Nephron progenitor cell (in vitro differentiated cells): ENCODE results near the gene EIF1AD.

Experiments used
- DNase-seq: peaks from one replicate; pipeline ENCODE4 v3.0.0; 2021
- H3K27ac Mint-ChIP-seq: 2 replicates; pipeline ENCODE4 v1.8.0; 2021; ENCODE audit warnings: mild to moderate bottlenecking, moderate library complexity, mixed read lengths
- H3K27me3 Mint-ChIP-seq: 2 replicates; pipeline ENCODE4 v1.8.0; 2021; ENCODE audit warnings: mild to moderate bottlenecking, low read depth, mixed read lengths; ENCODE audit not compliant: poor library complexity
- H3K36me3 Mint-ChIP-seq: 2 replicates; pipeline ENCODE4 v1.8.0; 2021; ENCODE audit warnings: low read depth, mixed read lengths
- H3K4me1 Mint-ChIP-seq: 2 replicates; pipeline ENCODE4 v1.8.0; 2021; ENCODE audit warnings: mixed read lengths
- H3K4me3 Mint-ChIP-seq: 2 replicates; pipeline ENCODE4 v1.8.0; 2021; ENCODE audit warnings: mild to moderate bottlenecking, moderate library complexity, mixed read lengths
- H3K9me3 Mint-ChIP-seq: 2 replicates; pipeline ENCODE4 v1.8.0; 2021; ENCODE audit warnings: mild to moderate bottlenecking, moderate library complexity, mixed read lengths
- CTCF ChIP-seq: fragments of 200-600 bp; sonication (generic); IDR thresholded peaks from 2 replicates; pipeline ENCODE4 v1.5.0; 2021; ENCODE audit warnings: antibody characterized with exemption

Gene EIF1AD, protein sequence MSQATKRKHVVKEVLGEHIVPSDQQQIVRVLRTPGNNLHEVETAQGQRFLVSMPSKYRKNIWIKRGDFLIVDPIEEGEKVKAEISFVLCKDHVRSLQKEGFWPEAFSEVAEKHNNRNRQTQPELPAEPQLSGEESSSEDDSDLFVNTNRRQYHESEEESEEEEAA

DNA sequence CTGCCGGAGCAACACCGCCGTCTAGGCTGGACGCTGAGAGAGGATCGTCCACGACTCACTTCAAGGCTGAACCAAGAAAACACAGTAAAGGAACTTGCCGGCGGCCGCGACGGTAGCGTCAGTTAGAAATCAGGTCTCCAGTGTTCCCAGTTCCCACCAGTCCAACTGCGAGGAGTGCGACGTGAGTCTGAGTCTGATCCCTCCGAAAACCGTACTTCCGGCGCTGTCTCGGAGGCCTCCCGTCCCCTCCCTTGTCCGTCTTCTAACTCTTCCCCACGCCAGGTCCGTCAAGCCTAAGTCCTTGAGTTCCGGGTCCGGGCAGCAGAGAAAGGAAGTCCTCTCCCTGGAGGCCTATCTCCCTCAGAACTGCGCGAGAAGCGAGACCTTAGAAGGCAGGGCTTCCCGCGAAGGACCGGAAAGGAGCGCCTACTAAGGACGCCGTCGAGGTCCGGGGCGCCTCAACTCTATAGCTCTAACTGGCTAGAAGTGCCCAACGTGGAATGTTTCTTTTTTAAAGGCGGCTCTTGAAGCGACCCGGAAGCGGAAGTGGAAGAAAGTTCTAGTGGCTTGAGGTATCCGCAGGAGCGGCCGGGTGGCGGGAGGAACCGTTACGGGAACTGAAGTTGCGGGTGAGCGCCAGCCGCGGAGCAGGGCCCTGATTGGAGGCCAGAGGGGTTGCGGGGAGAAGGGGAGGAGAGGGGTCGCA lies at the start of gene EIF1AD, which contains the start of gene BANF1:
TSS of gene EIF1AD (minus strand) at position 216 of the 706 bp plus-strand sequence. CDS start 1,768 bp downstream, outside the sequence.
TSS of gene BANF1 (plus strand) at position 562 of the 706 bp plus-strand sequence. CDS start 748 bp downstream, outside the sequence.
- Mint-ChIP-seq H3K9me3 (no peaks in the 10 kb centered on the region), H3K27me3 (no peaks in the 10 kb centered on the region), H3K27ac (peak within 1 kb of the TSS; percentile 100), H3K4me3 (peak within 1 kb of the TSS; percentile 100), H3K36me3 (peaks cover 42% of the 10 kb centered on the region), H3K4me1 (peaks cover 24% of the 10 kb centered on the region)
- TF ChIP-seq CTCF: no peak
- peak; percentile 83 for DNase-seq

DNA sequence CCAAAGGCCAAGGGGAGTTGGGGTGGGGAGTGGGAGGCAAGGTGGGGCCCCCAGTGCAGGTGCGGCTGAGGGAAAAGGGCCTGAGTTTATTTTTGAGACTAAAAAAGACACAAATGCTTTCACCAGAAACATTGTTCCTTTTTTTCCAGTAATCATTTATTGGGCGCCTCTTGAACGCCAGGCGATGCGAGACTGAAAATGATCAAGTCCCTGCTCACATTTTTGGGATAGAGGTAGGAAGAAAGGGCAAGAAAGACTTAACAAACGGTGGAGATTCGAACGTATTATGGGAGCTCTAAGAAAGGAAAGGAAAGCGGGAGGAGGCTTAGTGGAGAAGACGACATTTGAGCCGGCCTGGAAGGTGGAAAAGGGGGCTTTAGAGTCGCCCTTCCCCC lies 49.4 kb upstream of the EIF1AD start:
- no peak for TF ChIP-seq CTCF
- Mint-ChIP-seq H3K36me3 (peaks cover 31% of the 10 kb centered on the region), H3K4me3 (peak overlapping the region; percentile 89), H3K27ac (peak overlapping the region; percentile 98), H3K9me3 (no peaks in the 10 kb centered on the region), H3K4me1 (peaks cover 65% of the 10 kb centered on the region), H3K27me3 (peaks cover 14% of the 10 kb centered on the region)
- no peak for DNase-seq

- H3K27me3 Mint-ChIP-seq: peaks cover 14% of the 10 kb centered on the region
- H3K4me1 Mint-ChIP-seq: peaks cover 67% of the 10 kb centered on the region
- peak; percentile 46 for DNase-seq
- H3K9me3 Mint-ChIP-seq: no peaks in the 10 kb centered on the region
- peak overlapping the region; percentile 98 for H3K27ac Mint-ChIP-seq
- H3K4me3 Mint-ChIP-seq: peak overlapping the region; percentile 89
- TF ChIP-seq CTCF: no peak
- peaks cover 25% of the 10 kb centered on the region for H3K36me3 Mint-ChIP-seq
Measured at GRCh38 chr11:66050581-66051231, 48.7 kb upstream of the EIF1AD start.

GRCh38 chr11:66048547-66049323 lies 46.8 kb upstream of the EIF1AD start, which contains the start of gene GAL3ST3:
Gene GAL3ST3, minus strand, starts transcription at chr11:66049161. Its CDS starts 3,746 bp downstream, at chr11:66045415.
- no peak within 1 kb of the TSS for H3K27ac Mint-ChIP-seq
- H3K4me3 Mint-ChIP-seq: peak within 1 kb of the TSS; percentile 83
- peaks cover 8% of the 10 kb centered on the region for H3K27me3 Mint-ChIP-seq
- no peaks in the 10 kb centered on the region for H3K9me3 Mint-ChIP-seq
- H3K4me1 Mint-ChIP-seq: peaks cover 73% of the 10 kb centered on the region
- peak; percentile 70 for DNase-seq
- TF ChIP-seq CTCF: no peak
- peaks cover 23% of the 10 kb centered on the region for H3K36me3 Mint-ChIP-seq

DNA sequence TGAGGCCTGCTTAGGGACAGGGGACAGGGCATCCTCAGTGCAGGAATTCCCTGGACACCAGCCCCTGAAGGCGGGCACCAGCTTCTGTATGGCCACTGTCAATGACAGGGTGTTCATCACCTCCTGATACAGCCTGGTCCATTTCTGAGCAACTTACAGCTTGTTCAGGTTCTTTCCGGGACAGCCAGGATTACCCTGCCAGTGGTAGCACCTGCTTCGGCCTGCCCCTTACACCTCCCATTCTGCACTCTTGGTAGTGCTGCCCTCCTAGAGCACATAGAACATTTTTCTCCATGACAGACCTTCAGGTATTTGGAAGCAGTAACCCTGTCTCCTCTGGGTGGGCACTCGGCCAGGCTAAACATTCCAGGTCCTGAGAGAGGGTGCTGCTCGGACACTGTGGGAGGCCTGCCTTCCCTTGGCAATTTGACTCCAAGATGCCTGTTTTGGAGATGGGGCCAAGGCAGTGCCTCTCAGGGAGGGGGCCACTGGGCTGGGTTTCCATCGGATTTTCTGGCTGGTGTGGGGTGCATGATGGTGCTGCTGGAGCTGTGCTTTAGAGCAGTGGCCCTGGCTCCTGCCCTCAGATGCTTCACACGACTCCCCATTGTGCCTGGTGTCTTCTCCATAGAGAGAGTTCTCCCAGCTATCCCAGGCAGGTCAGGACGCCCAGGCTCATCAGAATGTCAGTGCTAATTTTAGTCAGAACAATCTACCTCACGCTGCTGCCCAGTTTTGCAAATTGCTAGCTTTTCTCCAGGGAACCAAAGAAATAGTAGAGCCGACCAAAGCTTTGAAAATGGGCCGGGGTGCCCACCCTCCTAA lies 45.8 kb upstream of the EIF1AD start:
- no peaks in the 10 kb centered on the region for H3K9me3 Mint-ChIP-seq
- no peak for DNase-seq
- peaks cover 8% of the 10 kb centered on the region for H3K27me3 Mint-ChIP-seq
- peaks cover 22% of the 10 kb centered on the region for H3K36me3 Mint-ChIP-seq
- TF ChIP-seq CTCF: no peak
- peak overlapping the region; percentile 83 for H3K4me3 Mint-ChIP-seq
- H3K27ac Mint-ChIP-seq: no peak overlapping the region
- peaks cover 64% of the 10 kb centered on the region for H3K4me1 Mint-ChIP-seq
